ENCODE data around the gene PRPF40A.
A peak's percentile ranks its signal among the peaks of the same experiment; 100 is the strongest.

Gene PRPF40A

GRCh38 chr2:152718076-152718908 is 1.0 kb upstream of the PRPF40A start, which contains the start of gene ARL6IP6:
TSS of gene ARL6IP6 (plus strand) at chr2:152718620. CDS start at chr2:152718625, 5 bp downstream.
- DNase-seq (ENCODE audit: extremely low read depth in 1 of 2, low read depth in 1 of 2), result peak; percentile 77 to 90

GRCh38 chr2:152716805-152717227 is 445 bp downstream of the PRPF40A start:
- no peak for DNase-seq (ENCODE audit: extremely low read depth in 1 of 2, low read depth in 1 of 2)

GRCh38 chr2:152715854-152716428 is 1.3 kb downstream of the PRPF40A start:
- no peak for DNase-seq (ENCODE audit: extremely low read depth in 1 of 2, low read depth in 1 of 2)

- DNase-seq (ENCODE audit: extremely low read depth in 1 of 2, low read depth in 1 of 2), result no peak
Measured at GRCh38 chr2:152715112-152715511, 2.1 kb downstream of the PRPF40A start.

- no peak for DNase-seq (ENCODE audit: extremely low read depth in 1 of 2, low read depth in 1 of 2)
Measured at GRCh38 chr2:152710713-152711112, 6.5 kb downstream of the PRPF40A start.

GRCh38 chr2:152708742-152709141 is 8.5 kb downstream of the PRPF40A start:
- no peak for DNase-seq (ENCODE audit: extremely low read depth in 1 of 2, low read depth in 1 of 2)

- DNase-seq (ENCODE audit: extremely low read depth in 1 of 2, low read depth in 1 of 2), result no peak
Measured at GRCh38 chr2:152706477-152707021, 10.7 kb downstream of the PRPF40A start.

GRCh38 chr2:152701198-152701597 is 16.1 kb downstream of the PRPF40A start:
- DNase-seq (ENCODE audit: extremely low read depth in 1 of 2, low read depth in 1 of 2), result no peak

- no peak for DNase-seq (ENCODE audit: extremely low read depth in 1 of 2, low read depth in 1 of 2)
Measured at GRCh38 chr2:152696476-152696875, 20.8 kb downstream of the PRPF40A start.

- DNase-seq (ENCODE audit: extremely low read depth in 1 of 2, low read depth in 1 of 2), result no peak
Measured at GRCh38 chr2:152695763-152696162, 21.5 kb downstream of the PRPF40A start.

GRCh38 chr2:152694161-152694661 is 23.1 kb downstream of the PRPF40A start:
- no peak for DNase-seq (ENCODE audit: extremely low read depth in 1 of 2, low read depth in 1 of 2)

- no peak for DNase-seq (ENCODE audit: extremely low read depth in 1 of 2, low read depth in 1 of 2)
Measured at GRCh38 chr2:152693033-152693432, 24.2 kb downstream of the PRPF40A start.

GRCh38 chr2:152686321-152686720 is 30.9 kb downstream of the PRPF40A start:
- DNase-seq (ENCODE audit: extremely low read depth in 1 of 2, low read depth in 1 of 2), result no peak

- no peak for DNase-seq (ENCODE audit: extremely low read depth in 1 of 2, low read depth in 1 of 2)
Measured at GRCh38 chr2:152683400-152683799, 33.9 kb downstream of the PRPF40A start.

- no peak for DNase-seq (ENCODE audit: extremely low read depth in 1 of 2, low read depth in 1 of 2)
Measured at GRCh38 chr2:152682663-152683062, 34.6 kb downstream of the PRPF40A start.

GRCh38 chr2:152678808-152679207 is 38.5 kb downstream of the PRPF40A start:
- no peak for DNase-seq (ENCODE audit: extremely low read depth in 1 of 2, low read depth in 1 of 2)

GRCh38 chr2:152676461-152676860 is 40.8 kb downstream of the PRPF40A start:
- no peak for DNase-seq (ENCODE audit: extremely low read depth in 1 of 2, low read depth in 1 of 2)

GRCh38 chr2:152674334-152674733 is 42.9 kb downstream of the PRPF40A start:
- DNase-seq (ENCODE audit: extremely low read depth in 1 of 2, low read depth in 1 of 2), result no peak

GRCh38 chr2:152664725-152665124 is 52.5 kb downstream of the PRPF40A start:
- no peak for DNase-seq (ENCODE audit: extremely low read depth in 1 of 2, low read depth in 1 of 2)

- no peak for DNase-seq (ENCODE audit: extremely low read depth in 1 of 2, low read depth in 1 of 2)
Measured at GRCh38 chr2:152661076-152661475, 56.2 kb downstream of the PRPF40A start.

- DNase-seq (ENCODE audit: extremely low read depth in 1 of 2, low read depth in 1 of 2), result no peak
Measured at GRCh38 chr2:152658221-152658620, 59.0 kb downstream of the PRPF40A start.

- DNase-seq (ENCODE audit: extremely low read depth in 1 of 2, low read depth in 1 of 2), result no peak
Measured at GRCh38 chr2:152657043-152657442, 60.2 kb downstream of the PRPF40A start.
